GM12891 (cell line): ENCODE data around the gene PTPRN2.

Experiments used
- DNase-seq: peaks from one replicate; pipeline ENCODE4 v3.0.0; 2011; ENCODE audit warnings: low spot score; ENCODE audit not compliant: insufficient read length
- FAIRE-seq: peaks from 2 replicates; lab custom pipeline; 2011; peaks lifted over from hg19 to GRCh38; lab: Jason Lieb, UNC
- PAX5 ChIP-seq: IDR thresholded peaks from 2 replicates; pipeline ENCODE4 v1.6.1; 2011; ENCODE audit warnings: low read length, moderate library complexity, mild to moderate bottlenecking; ENCODE audit not compliant: insufficient read depth, severe bottlenecking
- POLR2A ChIP-seq: IDR thresholded peaks from 2 replicates; pipeline ENCODE4 v1.6.1; 2011; ENCODE audit warnings: low read depth, low read length, control low read depth
- POLR2AphosphoS5 ChIP-seq: IDR thresholded peaks from 2 replicates; pipeline ENCODE4 v1.6.1; 2011; ENCODE audit warnings: low read depth, low read length, control low read depth
- POU2F2 ChIP-seq: IDR thresholded peaks from 2 replicates; pipeline ENCODE4 v1.6.1; 2011; ENCODE audit warnings: low read depth, mild to moderate bottlenecking, control low read depth, low read length, moderate library complexity
- SPI1 ChIP-seq: IDR thresholded peaks from 2 replicates; pipeline ENCODE4 v1.6.1; 2011; ENCODE audit warnings: low read depth, low read length, control low read depth
- TAF1 ChIP-seq: IDR thresholded peaks from 2 replicates; pipeline ENCODE4 v1.6.1; 2011; ENCODE audit warnings: low read depth, low read length, control low read depth

PTPRN2 gene

DNA sequence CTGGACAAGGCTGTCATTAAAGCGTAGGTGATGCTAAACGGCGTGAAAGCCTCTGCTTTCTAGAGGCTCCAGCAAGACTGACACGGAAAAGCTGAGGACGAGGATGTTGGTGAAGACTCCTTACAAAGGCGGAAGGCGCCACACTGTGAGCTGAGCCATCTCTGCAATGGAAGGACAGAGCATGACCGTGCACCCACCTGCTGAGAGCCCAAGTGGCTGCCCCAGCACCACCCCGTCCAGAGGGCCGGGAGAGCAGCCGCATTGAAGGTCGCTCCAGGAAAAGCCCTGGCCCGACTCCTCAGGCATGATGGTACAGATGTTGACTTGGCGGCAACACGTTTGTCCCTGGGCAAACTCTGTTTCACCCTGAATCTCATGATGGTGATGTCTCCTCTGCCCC is 758.1 kb downstream of the PTPRN2 start:
- DNase-seq (no peak), FAIRE-seq (no peak)
- no peak for TF ChIP-seq PAX5
- TF ChIP-seq POU2F2: no peak
- no peak for TF ChIP-seq POLR2A
- no peak for TF ChIP-seq SPI1
- TF ChIP-seq POLR2AphosphoS5: no peak
- no peak for TF ChIP-seq TAF1

- no peak for TF ChIP-seq TAF1
- no peak for TF ChIP-seq POLR2A
- no peak for TF ChIP-seq POU2F2
- no peak for TF ChIP-seq PAX5
- no peak for TF ChIP-seq SPI1
- no peak for TF ChIP-seq POLR2AphosphoS5
- FAIRE-seq: no peak
Observed at GRCh38 chr7:157828881-157829280, 758.7 kb downstream of the PTPRN2 start.

GRCh38 chr7:157828190-157828589 is 759.4 kb downstream of the PTPRN2 start:
- DNase-seq (no peak), FAIRE-seq (no peak)
- no peak for TF ChIP-seq PAX5
- TF ChIP-seq TAF1: no peak
- no peak for TF ChIP-seq POLR2AphosphoS5
- no peak for TF ChIP-seq POLR2A
- no peak for TF ChIP-seq SPI1
- no peak for TF ChIP-seq POU2F2

More at GRCh38 chr7:157828881-157829280, 758.7 kb downstream of the PTPRN2 start:
- no peak for DNase-seq

GRCh38 chr7:157827863-157828160 is 759.8 kb downstream of the PTPRN2 start:
- DNase-seq: no peak
- no peak for TF ChIP-seq PAX5
- no peak for TF ChIP-seq POLR2AphosphoS5
- TF ChIP-seq SPI1: no peak
- TF ChIP-seq TAF1: no peak
- no peak for TF ChIP-seq POLR2A
- TF ChIP-seq POU2F2: no peak
- FAIRE-seq: no peak

DNA sequence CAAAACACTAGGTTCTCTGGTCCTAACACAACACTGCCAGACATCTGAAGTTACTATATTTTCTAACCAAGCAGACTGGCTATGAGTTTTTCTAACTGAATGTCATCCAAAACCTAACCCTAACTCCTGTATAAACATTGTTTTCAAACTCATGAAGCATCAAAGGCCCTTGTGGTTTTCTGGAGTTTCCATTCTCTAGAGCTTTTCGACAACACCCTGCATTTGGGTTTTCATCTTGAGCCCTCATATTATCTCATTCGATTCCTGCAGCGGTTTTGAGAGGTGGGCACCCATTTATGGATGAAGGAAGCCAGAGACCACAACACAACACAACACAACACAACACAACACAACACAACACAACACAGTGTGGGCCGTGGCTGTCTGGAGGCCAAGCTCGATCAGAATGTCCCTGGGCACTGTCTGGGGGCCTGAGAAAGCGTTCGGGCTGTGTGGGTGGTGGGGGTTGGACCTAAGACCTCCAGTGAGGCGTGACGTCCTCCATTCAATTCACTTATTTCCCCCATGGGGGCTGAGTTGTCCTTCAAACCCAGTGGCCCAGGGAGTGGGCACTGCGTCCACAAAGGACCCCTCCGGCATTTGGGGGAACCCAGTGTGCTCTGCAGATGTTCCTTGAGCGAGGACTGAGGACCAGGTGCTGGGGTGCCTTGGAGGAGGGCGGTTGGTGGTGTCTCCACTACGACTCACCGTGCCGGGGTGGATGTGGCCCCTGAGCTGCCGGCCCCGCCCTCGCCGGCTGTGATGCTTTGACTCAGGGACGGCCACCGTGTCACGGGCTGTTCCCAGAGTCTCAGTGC is 760.4 kb downstream of the PTPRN2 start:
- FAIRE-seq: no peak
- TF ChIP-seq SPI1 (no peak), PAX5 (no peak), TAF1 (no peak), POLR2A (no peak), POLR2AphosphoS5 (no peak), POU2F2 (no peak)
- DNase-seq: no peak

GRCh38 chr7:157826566-157826965 is 761.1 kb downstream of the PTPRN2 start:
- TF ChIP-seq POLR2AphosphoS5: no peak
- TF ChIP-seq PAX5: no peak
- no peak for TF ChIP-seq TAF1
- TF ChIP-seq SPI1: no peak
- no peak for TF ChIP-seq POLR2A
- no peak for TF ChIP-seq POU2F2
- FAIRE-seq (no peak), DNase-seq (no peak)

- no peak for TF ChIP-seq TAF1
- no peak for TF ChIP-seq POLR2A
- TF ChIP-seq POU2F2: no peak
- TF ChIP-seq SPI1: no peak
- TF ChIP-seq POLR2AphosphoS5: no peak
- no peak for TF ChIP-seq PAX5
- no peak for FAIRE-seq
- no peak for DNase-seq
Observed at GRCh38 chr7:157825325-157825724, 762.3 kb downstream of the PTPRN2 start.

DNA sequence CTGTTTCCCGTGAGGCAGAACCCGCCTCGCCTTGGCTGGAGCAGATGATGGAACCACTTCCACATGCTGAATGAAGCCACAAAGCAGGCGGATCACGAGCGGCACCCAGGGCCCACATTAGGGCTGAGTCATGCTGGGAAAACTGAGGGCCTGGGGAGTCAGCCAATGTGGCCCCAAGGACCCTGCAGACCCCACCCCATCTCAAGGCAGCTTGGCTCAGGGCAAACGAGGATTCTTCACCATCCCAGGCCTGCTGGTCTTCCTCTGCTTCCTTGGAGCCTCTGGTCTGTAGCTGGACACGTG is 762.9 kb downstream of the PTPRN2 start:
- TF ChIP-seq PAX5: no peak
- TF ChIP-seq POU2F2: no peak
- TF ChIP-seq POLR2A: no peak
- TF ChIP-seq TAF1: no peak
- TF ChIP-seq POLR2AphosphoS5: no peak
- TF ChIP-seq SPI1: no peak
- no peak for DNase-seq
- FAIRE-seq: no peak

DNA sequence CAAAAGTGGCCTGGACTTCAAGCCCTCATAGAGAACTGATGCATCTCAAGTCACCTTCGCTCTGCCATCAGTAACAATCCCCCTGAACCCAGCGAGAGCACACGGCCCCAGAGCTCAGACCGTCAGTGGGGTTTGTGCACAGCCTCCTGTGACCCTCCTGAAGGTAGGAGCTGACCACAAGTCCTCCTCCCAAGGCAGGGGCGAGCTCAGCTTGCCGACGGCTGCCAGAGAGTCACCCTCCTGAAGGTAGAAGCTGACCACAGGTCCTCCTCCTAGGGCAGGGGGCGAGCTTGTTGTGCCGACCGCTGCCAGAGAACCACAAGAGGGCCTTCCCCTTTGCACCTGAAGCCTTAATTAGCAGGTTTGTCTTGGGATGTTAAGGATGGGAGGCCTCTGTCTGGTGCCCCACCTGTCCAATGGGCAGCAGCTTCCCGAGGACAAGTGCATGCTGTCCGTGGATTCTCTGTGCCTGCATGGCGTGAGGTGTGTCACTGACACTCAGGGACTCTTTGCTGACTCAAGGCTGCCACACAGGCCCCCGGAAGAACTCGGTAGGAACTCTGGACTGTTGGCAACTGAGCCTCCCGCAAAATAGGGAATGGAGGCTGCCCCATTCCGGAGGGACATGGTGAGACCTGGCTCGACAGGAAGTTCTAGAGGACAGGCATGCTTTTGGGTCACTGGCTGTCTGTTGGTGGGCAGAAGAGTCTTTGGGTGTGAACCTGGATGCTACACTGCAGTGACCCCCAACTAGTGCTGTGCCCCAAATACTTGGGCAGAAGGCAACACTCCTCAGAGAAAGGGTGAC is 763.4 kb downstream of the PTPRN2 start:
- TF ChIP-seq POU2F2: no peak
- no peak for DNase-seq
- FAIRE-seq: no peak
